ENCODE measurements around the gene GLOD5. TPM values are rescaled to one million over a fixed set of nuclear protein-coding genes. Genes with fewer than 3 reads are reported as not detected.

GLOD5 gene
- total and polyA plus RNA-seq, 9 of the 15 experiments (the other 6 are each of a cell fraction or from before 2014, with no cell fraction given), result 0.27 to 4.4 (median 2.2) TPM

- TF ChIP-seq, protein P1, sequence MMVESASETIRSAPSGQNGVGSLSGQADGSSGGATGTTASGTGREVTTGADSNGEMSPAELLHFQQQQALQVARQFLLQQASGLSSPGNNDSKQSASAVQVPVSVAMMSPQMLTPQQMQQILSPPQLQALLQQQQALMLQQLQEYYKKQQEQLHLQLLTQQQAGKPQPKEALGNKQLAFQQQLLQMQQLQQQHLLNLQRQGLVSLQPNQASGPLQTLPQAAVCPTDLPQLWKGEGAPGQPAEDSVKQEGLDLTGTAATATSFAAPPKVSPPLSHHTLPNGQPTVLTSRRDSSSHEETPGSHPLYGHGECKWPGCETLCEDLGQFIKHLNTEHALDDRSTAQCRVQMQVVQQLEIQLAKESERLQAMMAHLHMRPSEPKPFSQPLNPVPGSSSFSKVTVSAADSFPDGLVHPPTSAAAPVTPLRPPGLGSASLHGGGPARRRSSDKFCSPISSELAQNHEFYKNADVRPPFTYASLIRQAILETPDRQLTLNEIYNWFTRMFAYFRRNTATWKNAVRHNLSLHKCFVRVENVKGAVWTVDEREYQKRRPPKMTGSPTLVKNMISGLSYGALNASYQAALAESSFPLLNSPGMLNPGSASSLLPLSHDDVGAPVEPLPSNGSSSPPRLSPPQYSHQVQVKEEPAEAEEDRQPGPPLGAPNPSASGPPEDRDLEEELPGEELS (CRISPR knock-in tag; IDR thresholded peaks at IDR 0.05; ENCODE audit: borderline replicate concordance), result no peak
- TF ChIP-seq ZNF133 (CRISPR knock-in tag; IDR thresholded peaks at IDR 0.05) (no peak), CREM (IDR thresholded peaks at IDR 0.05; ENCODE audit: low read depth) (no peak), SUPT5H (IDR thresholded peaks at IDR 0.05) (peak; percentile 52), HOMEZ (CRISPR knock-in tag; IDR thresholded peaks at IDR 0.05) (no peak), KAT8 (IDR thresholded peaks at IDR 0.05; ENCODE audit: low read depth) (no peak), TCF3 (CRISPR knock-in tag; IDR thresholded peaks at IDR 0.05) (no peak), MCM7 (IDR thresholded peaks at IDR 0.05) (no peak), GTF2E2 (tag; IDR thresholded peaks at IDR 0.05) (no peak), ZEB2 (IDR thresholded peaks at IDR 0.05) (no peak), ZFP1 (CRISPR knock-in tag; IDR thresholded peaks at IDR 0.05) (no peak), NR2F6 (CRISPR knock-in tag; IDR thresholded peaks at IDR 0.05) (no peak)
- TF ChIP-seq, protein P2, sequence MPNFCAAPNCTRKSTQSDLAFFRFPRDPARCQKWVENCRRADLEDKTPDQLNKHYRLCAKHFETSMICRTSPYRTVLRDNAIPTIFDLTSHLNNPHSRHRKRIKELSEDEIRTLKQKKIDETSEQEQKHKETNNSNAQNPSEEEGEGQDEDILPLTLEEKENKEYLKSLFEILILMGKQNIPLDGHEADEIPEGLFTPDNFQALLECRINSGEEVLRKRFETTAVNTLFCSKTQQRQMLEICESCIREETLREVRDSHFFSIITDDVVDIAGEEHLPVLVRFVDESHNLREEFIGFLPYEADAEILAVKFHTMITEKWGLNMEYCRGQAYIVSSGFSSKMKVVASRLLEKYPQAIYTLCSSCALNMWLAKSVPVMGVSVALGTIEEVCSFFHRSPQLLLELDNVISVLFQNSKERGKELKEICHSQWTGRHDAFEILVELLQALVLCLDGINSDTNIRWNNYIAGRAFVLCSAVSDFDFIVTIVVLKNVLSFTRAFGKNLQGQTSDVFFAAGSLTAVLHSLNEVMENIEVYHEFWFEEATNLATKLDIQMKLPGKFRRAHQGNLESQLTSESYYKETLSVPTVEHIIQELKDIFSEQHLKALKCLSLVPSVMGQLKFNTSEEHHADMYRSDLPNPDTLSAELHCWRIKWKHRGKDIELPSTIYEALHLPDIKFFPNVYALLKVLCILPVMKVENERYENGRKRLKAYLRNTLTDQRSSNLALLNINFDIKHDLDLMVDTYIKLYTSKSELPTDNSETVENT (CRISPR knock-in tag; IDR thresholded peaks at IDR 0.05), result no peak
- TF ChIP-seq, protein P3, sequence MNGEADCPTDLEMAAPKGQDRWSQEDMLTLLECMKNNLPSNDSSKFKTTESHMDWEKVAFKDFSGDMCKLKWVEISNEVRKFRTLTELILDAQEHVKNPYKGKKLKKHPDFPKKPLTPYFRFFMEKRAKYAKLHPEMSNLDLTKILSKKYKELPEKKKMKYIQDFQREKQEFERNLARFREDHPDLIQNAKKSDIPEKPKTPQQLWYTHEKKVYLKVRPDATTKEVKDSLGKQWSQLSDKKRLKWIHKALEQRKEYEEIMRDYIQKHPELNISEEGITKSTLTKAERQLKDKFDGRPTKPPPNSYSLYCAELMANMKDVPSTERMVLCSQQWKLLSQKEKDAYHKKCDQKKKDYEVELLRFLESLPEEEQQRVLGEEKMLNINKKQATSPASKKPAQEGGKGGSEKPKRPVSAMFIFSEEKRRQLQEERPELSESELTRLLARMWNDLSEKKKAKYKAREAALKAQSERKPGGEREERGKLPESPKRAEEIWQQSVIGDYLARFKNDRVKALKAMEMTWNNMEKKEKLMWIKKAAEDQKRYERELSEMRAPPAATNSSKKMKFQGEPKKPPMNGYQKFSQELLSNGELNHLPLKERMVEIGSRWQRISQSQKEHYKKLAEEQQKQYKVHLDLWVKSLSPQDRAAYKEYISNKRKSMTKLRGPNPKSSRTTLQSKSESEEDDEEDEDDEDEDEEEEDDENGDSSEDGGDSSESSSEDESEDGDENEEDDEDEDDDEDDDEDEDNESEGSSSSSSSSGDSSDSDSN (IDR thresholded peaks at IDR 0.05; ENCODE audit: borderline replicate concordance in 1 of 2, low read depth in 2 of 2, low read length in 2 of 2), result no peak
- TF ChIP-seq, protein P4, sequence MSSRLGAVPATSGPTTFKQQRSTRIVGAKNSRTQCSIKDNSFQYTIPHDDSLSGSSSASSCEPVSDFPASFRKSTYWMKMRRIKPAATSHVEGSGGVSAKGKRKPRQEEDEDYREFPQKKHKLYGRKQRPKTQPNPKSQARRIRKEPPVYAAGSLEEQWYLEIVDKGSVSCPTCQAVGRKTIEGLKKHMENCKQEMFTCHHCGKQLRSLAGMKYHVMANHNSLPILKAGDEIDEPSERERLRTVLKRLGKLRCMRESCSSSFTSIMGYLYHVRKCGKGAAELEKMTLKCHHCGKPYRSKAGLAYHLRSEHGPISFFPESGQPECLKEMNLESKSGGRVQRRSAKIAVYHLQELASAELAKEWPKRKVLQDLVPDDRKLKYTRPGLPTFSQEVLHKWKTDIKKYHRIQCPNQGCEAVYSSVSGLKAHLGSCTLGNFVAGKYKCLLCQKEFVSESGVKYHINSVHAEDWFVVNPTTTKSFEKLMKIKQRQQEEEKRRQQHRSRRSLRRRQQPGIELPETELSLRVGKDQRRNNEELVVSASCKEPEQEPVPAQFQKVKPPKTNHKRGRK (tag; IDR thresholded peaks at IDR 0.05), result peak; percentile 95
These were observed 28.9 kb downstream of the GLOD5 start (continued) for GRCh38 chrX:48790477-48790876.
